Endothelial cell of umbilical vein (primary cell): ENCODE results near the gene ADRM1. TPM values are rescaled to one million over a fixed set of nuclear protein-coding genes. Genes with fewer than 3 reads are reported as not detected.

Experiments used
- BruUV-seq: library from RNA; stranded (reverse); fragments of 400-500 nt; replicated peaks from 2 replicates; lab custom pipeline; 2021; lab: Mats Ljungman, UMichigan
- CTCF ChIA-PET: fragments of 300-600, 350-600 bp; sonication (Branson Sonifier 250); formaldehyde crosslinking; loops from one replicate; lab custom pipeline; 2021; ENCODE audit warnings: antibody characterized with exemption, inconsistent platforms; lab: Charles Lee
- POLR2A ChIA-PET: fragments of 300-600, 350-600 bp; sonication (Branson Sonifier 250); formaldehyde crosslinking; loops from one replicate; lab custom pipeline; 2021; ENCODE audit warnings: antibody characterized with exemption, inconsistent platforms; lab: Charles Lee
- DNase-seq: peaks from one replicate; pipeline ENCODE4 v3.0.0-alpha.2; 2011; ENCODE audit warnings: low read depth, low spot score
- FAIRE-seq: peaks from 2 replicates; lab custom pipeline; 2011; peaks lifted over from hg19 to GRCh38; lab: Jason Lieb, UNC
- H2AFZ ChIP-seq: 2 replicates; pipeline ENCODE4 v1.6.0; 2012; ENCODE audit warnings: low read depth, low read length, control low read depth, inconsistent platforms
- H3K27ac ChIP-seq: 2 replicates; pipeline ENCODE4 v1.5.1; 2011; ENCODE audit warnings: low read depth, mild to moderate bottlenecking, control low read depth, low read length, moderate library complexity; ENCODE audit not compliant: insufficient read depth
- H3K27me3 ChIP-seq, 2 experiments: 2 replicates each; pipeline versions ENCODE4 v1.6.0 to v1.6.1; 2011; ENCODE audit warnings: low read length in 2 of 2, mixed read lengths in 1 of 2; ENCODE audit not compliant: control insufficient read depth in 2 of 2, insufficient read depth in 2 of 2
- H3K36me3 ChIP-seq, 2 experiments: 2 replicates in 1 of 2; 3 replicates in 1 of 2; pipeline ENCODE4 v1.5.1; 2011; ENCODE audit warnings: low read length in 2 of 2, mild to moderate bottlenecking in 1 of 2, moderate library complexity in 1 of 2; ENCODE audit not compliant: control insufficient read depth in 2 of 2, insufficient read depth in 2 of 2; ENCODE audit errors: extremely low read depth in 1 of 2
- H3K4me1 ChIP-seq: 3 replicates; pipeline ENCODE4 v1.5.1; 2011; ENCODE audit warnings: mild to moderate bottlenecking, low read length; ENCODE audit not compliant: control insufficient read depth, insufficient read depth; ENCODE audit errors: extremely low read depth
- H3K4me2 ChIP-seq: 2 replicates; pipeline ENCODE4 v1.6.1; 2011; ENCODE audit warnings: low read length, control low read depth, mixed read lengths; ENCODE audit not compliant: insufficient read depth
- H3K4me3 ChIP-seq, 3 experiments: fragments of 200-600 bp in 1 of 3; sonication (generic), shearing (Covaris generic) in 1 of 3; replicated peaks in 1 of 3; 2 replicates each; pipeline ENCODE4 v1.5.1; 2011 to 2016; ENCODE audit warnings: control low read depth in 3 of 3, low read length in 3 of 3, mild to moderate bottlenecking in 2 of 3, inconsistent platforms in 1 of 3, low read depth in 1 of 3, moderate library complexity in 1 of 3; ENCODE audit not compliant: insufficient read depth in 1 of 3
- H3K79me2 ChIP-seq: 2 replicates; pipeline ENCODE4 v1.6.0; 2012; ENCODE audit warnings: low read length, inconsistent platforms; ENCODE audit not compliant: control insufficient read depth, insufficient read depth
- H3K9ac ChIP-seq: replicated peaks from 2 replicates; pipeline ENCODE3; 2011; ENCODE audit warnings: low read length, control low read depth; ENCODE audit not compliant: insufficient read depth; ENCODE audit errors: extremely low read depth
- H3K9me1 ChIP-seq: replicated peaks from 3 replicates; pipeline ENCODE4 v1.6.0; 2011; ENCODE audit warnings: mild to moderate bottlenecking, low read length; ENCODE audit not compliant: control insufficient read depth, insufficient read depth; ENCODE audit errors: extremely low read depth
- H3K9me3 ChIP-seq: replicated peaks from 2 replicates; pipeline ENCODE4 v1.5.1; 2012; ENCODE audit warnings: low read length, inconsistent platforms; ENCODE audit not compliant: control insufficient read depth, insufficient read depth
- H4K20me1 ChIP-seq: replicated peaks from 2 replicates; pipeline ENCODE3; 2011; ENCODE audit warnings: mild to moderate bottlenecking, low read length; ENCODE audit not compliant: control insufficient read depth, insufficient read depth; ENCODE audit errors: extremely low read depth
- CTCF ChIP-seq, 2 donors: IDR thresholded peaks; 1 replicate in 1 of 2; 2 replicates in 1 of 2; pipeline ENCODE4 v1.5.1; 2011; ENCODE audit warnings: low read length in 2 of 2, mild to moderate bottlenecking in 2 of 2, moderate library complexity in 2 of 2, control low read depth in 1 of 2, inconsistent platforms in 1 of 2, low read depth in 1 of 2; ENCODE audit not compliant: insufficient read depth in 1 of 2; ENCODE audit errors: extremely low read depth in 1 of 2
- EZH2 ChIP-seq: IDR thresholded peaks from 2 replicates; pipeline ENCODE4 v1.6.1; 2012; ENCODE audit warnings: borderline replicate concordance, low read depth, mild to moderate bottlenecking, moderate library complexity, low read length, inconsistent platforms; ENCODE audit not compliant: severe bottlenecking
- GATA2 ChIP-seq: IDR thresholded peaks from 2 replicates; pipeline ENCODE4 v1.7.0; 2011; ENCODE audit warnings: low read depth, mild to moderate bottlenecking, moderate library complexity, mixed read lengths, low read length; ENCODE audit not compliant: insufficient read length, insufficient read depth
- JUN ChIP-seq: IDR thresholded peaks from 2 replicates; pipeline ENCODE4 v1.6.1; 2011; ENCODE audit warnings: borderline replicate concordance, low read depth; ENCODE audit not compliant: insufficient read length, insufficient read depth
- MAX ChIP-seq: IDR thresholded peaks from 2 replicates; pipeline ENCODE4 v1.6.1; 2011; ENCODE audit not compliant: insufficient read depth, insufficient read length
- POLR2A ChIP-seq: IDR thresholded peaks from 2 replicates; pipeline ENCODE4 v1.6.1; 2012; ENCODE audit warnings: low read depth, mild to moderate bottlenecking, control low read depth, low read length
- POLR2AphosphoS5 ChIP-seq: IDR thresholded peaks from 2 replicates; pipeline ENCODE4 v1.6.1; 2012; ENCODE audit warnings: low read depth, mild to moderate bottlenecking, control low read depth, low read length, moderate library complexity; ENCODE audit not compliant: insufficient read depth
- dilution Hi-C: fragments of 300-500 bp; cut with MboI; formaldehyde crosslinking; loops from one replicate; pipeline ENCODE4 v1.15.0; 2019; ENCODE audit warnings: low sequenced_read_pairs; ENCODE audit not compliant: extremely low pct_ligation_motif_present
- intact Hi-C: fragments of 100-400 bp; cut with micrococcal nuclease; formaldehyde crosslinking; loops from one replicate; pipeline ENCODE4 v1.10.0; 2022
- polyA plus RNA-seq, 4 experiments: library from polyadenylated mRNA; depleted of rRNA in 3 of 4; stranded (reverse) in 3 of 4; unstranded in 1 of 4; fragments of >200 nt; gene quantifications; 2 replicates each; pipeline versions ENCODE4 v1.2.1 to v1.2.3, GENCODE V29; 2011 to 2012; ENCODE audit warnings: missing spikeins in 1 of 4
- total RNA-seq: library from RNA; stranded (reverse); gene quantifications from 2 replicates; pipeline ENCODE4 v1.2.3, GENCODE V29; 2021

The ADRM1 gene
- total and polyA plus RNA-seq, 2 donors (not counting 3 experiments of a cell fraction or from before 2014, with no cell fraction given): 154 to 179 TPM

- no peak overlapping the region for H3K4me2 ChIP-seq
- H3K9me1 ChIP-seq: no peaks in the 10 kb centered on the region
- H4K20me1 ChIP-seq: no peaks in the 10 kb centered on the region
- ChIA-PET CTCF (interaction anchor here (0.9 to 2.2 kb wide), 5 partner anchors 10 to 275 kb away, joined by 3 to 10 read pairs (median 5); no protein-coding TSS in a partner anchor), POLR2A (no interaction called here)
- H3K27ac ChIP-seq: peak overlapping the region; percentile 91
- intact Hi-C loops: loop anchor here (2.0 to 5.0 kb wide), 2 partner anchors 47 to 83 kb away; partner anchors contain the start of gene OSBPL2
- peak overlapping the region; percentile 42 for H3K9ac ChIP-seq
- dilution Hi-C loops: no loop called here
- FAIRE-seq: peak; percentile 98
- TF ChIP-seq GATA2 (no peak), EZH2 (no peak), POLR2AphosphoS5 (peak; percentile 92), POLR2A (peak; percentile 89), CTCF (IDR thresholded peaks at IDR 0.05; ENCODE audit: extremely low read depth in 1 of 2, insufficient read depth in 1 of 2, low read depth in 1 of 2, low read length in 2 of 2) (no peak), JUN (peak; percentile 50), MAX (peak; percentile 69)
- no peaks in the 10 kb centered on the region for H3K9me3 ChIP-seq
- H3K4me3 ChIP-seq: no peak overlapping the region
- H3K36me3 ChIP-seq: peaks cover 5 to 21% of the 10 kb centered on the region in 2 experiments
- no TSS peak for BruUV-seq
- peak; percentile 98 for DNase-seq
- no peak overlapping the region for H2AFZ ChIP-seq
- peaks cover 19% of the 10 kb centered on the region for H3K4me1 ChIP-seq
- H3K79me2 ChIP-seq: no peaks in the 10 kb centered on the region
- no peaks in the 10 kb centered on the region for H3K27me3 ChIP-seq
These were observed 17.1 kb upstream of the ADRM1 start for GRCh38 chr20:62285722-62286121.
